Measurements from ENCODE around the gene AQP3. TPM values are rescaled to one million over a fixed set of nuclear protein-coding genes. Genes with fewer than 3 reads are reported as not detected.

Gene AQP3
- total and polyA plus RNA-seq, 12 donors, result 1.9 to 37.2 (median 10.1) TPM

DNA sequence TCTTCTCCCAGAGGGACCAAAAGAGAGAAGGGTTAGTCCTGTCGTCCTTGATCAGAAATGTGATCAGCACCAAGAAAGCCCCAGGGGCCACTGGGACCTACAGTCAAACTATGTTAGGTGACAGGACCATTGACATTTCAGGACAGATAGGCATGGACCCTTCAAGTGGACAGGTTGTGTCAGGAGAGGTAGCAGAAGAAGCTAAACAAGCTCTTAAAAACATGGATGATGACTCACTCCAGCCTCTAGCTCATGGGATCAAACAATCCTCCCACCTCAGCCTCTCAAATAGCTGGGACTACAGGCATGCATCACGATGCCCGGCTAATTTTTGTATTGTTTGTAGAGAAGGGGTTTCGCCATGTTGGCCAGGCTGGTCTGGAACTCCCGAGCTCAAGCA lies 2.3 kb upstream of the AQP3 start:
- ATAC-seq, result no peak
- 94% methylated on average over 5 of the region's 5 CpGs for WGBS, 2 donors
- Histone ChIP-seq H3K4me3 (no peak overlapping the region), H3K9me3 (no peaks in the 10 kb centered on the region), H3K36me3 (no peaks in the 10 kb centered on the region), H3K27ac (no peak overlapping the region), H3K4me1 (peaks cover 0 to 29% (median 19%) of the 10 kb centered on the region in 9 donors), H3K27me3 (peaks cover 0 to 12% (median 0%) of the 10 kb centered on the region in 7 donors)
- no peak for DNase-seq
- intact Hi-C loops (cut with DNase I), result loop anchor here in 5 of 10 donors (5.0 kb wide), 3 partner anchors 37 to 72 kb away; no protein-coding TSS in a partner anchor
- TF ChIP-seq, protein P1, sequence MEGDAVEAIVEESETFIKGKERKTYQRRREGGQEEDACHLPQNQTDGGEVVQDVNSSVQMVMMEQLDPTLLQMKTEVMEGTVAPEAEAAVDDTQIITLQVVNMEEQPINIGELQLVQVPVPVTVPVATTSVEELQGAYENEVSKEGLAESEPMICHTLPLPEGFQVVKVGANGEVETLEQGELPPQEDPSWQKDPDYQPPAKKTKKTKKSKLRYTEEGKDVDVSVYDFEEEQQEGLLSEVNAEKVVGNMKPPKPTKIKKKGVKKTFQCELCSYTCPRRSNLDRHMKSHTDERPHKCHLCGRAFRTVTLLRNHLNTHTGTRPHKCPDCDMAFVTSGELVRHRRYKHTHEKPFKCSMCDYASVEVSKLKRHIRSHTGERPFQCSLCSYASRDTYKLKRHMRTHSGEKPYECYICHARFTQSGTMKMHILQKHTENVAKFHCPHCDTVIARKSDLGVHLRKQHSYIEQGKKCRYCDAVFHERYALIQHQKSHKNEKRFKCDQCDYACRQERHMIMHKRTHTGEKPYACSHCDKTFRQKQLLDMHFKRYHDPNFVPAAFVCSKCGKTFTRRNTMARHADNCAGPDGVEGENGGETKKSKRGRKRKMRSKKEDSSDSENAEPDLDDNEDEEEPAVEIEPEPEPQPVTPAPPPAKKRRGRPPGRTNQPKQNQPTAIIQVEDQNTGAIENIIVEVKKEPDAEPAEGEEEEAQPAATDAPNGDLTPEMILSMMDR (IDR thresholded peaks at IDR 0.05), result no peak

DNA sequence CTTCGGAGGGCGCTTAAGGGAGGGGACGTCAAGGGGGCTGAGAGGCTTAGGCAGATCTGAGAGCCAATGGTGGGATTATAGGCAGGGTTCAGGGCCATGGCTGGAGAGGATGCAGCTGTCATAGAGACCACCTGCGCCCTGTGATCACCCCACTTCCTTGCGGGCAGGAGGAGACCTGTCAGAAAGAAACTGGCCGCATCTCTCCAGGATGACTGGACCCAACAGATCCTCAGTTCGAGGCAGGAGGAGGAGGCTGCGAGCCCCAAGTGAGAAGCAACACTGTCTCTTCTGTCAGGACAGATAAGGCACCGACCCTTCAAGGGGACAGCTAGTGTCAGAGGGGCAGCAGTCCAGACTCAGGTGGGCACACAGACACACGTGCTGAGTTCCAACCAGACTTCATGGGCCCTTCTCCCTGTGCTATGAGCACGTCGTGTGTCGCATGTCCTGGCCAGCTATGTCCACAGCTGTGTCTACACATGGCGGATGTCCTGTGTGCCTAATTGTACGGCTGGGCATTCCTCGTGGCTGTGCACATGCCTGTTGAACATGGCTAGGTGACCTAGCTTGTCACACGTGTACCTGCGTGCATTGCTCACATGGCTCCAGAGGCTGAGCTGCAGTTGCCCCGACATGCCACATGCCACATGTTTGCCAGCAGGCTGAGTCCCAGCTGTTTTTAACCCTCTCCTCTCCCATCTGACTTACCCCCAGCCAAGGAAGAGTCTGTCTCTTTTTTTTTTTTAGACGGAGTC lies 583 bp upstream of the AQP3 start:
- Histone ChIP-seq H3K4me1 (peaks cover 0 to 26% (median 19%) of the 10 kb centered on the region in 9 donors), H3K36me3 (peaks cover 0 to 7% (median 0%) of the 10 kb centered on the region in 9 donors), H3K27me3 (peaks cover 0 to 12% (median 0%) of the 10 kb centered on the region in 7 donors), H3K27ac (peak overlapping the region in 9 of 10 donors; percentile 49 to 80 (median 61)), H3K9me3 (no peaks in the 10 kb centered on the region), H3K4me3 (peak overlapping the region; percentile 27 to 65 (median 59))
- DNase-seq (no peak), ATAC-seq (peak in 1 of 8 donors; percentile 1)
- TF ChIP-seq, protein P1 (IDR thresholded peaks at IDR 0.05), result no peak
- WGBS, 2 donors, result 35 to 36% methylated on average over 20 of the region's 20 CpGs
- intact Hi-C loops (cut with DNase I), result loop anchor here in 4 of 10 donors (5.0 kb wide), 3 partner anchors 36 to 71 kb away; no protein-coding TSS in a partner anchor

DNA sequence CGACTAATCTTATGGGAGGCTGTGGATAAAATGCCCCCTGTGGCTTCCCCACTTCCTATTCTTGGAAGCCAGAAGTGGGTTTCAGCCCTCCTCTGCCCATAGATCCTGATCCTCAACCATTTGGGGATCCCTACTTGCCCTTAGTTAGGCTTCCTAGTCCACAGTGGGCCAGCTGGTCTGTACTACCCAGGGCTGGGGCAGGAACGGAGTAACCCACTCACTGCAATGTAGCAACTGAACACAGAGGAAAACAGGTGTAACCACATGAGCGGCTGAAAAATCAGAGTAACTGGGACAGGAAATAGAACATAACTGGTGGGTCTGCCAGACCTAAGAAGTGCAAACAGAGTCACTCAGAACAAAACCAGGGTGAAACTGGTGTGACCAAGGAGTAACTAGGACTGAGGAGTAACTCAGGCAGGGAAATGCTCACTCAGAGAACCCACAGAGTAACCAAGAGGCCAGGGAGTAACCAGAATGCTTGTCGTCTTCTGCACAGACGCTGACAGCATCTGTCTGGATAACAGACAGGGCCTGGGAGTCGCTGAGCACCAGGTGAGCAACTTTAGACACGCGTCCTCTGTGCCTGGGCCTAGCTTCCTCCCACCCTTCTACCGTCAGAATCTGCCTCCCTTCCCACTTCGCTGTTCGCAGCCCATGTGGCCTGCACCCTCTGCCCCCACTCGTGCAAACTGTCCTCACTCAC lies 1.0 kb downstream of the AQP3 start:
- TF ChIP-seq, protein P1 (IDR thresholded peaks at IDR 0.05), result no peak
- no peak for DNase-seq
- WGBS, 2 donors, result 63 to 75% methylated on average over 12 of the region's 12 CpGs
- Histone ChIP-seq H3K4me3 (peak overlapping the region in 9 of 10 donors; percentile 50 to 65 (median 61)), H3K9me3 (no peaks in the 10 kb centered on the region), H3K27ac (peak overlapping the region in 8 of 10 donors; percentile 49 to 80 (median 62)), H3K4me1 (peaks cover 0 to 25% (median 19%) of the 10 kb centered on the region in 9 donors), H3K27me3 (peaks cover 0 to 12% (median 0%) of the 10 kb centered on the region in 7 donors), H3K36me3 (peaks cover 0 to 12% (median 0%) of the 10 kb centered on the region in 9 donors)
- peak in 6 of 8 donors; percentile 9 to 54 (median 30) for ATAC-seq
- intact Hi-C loops (cut with DNase I), result loop anchor here in 4 of 10 donors (5.0 kb wide), 3 partner anchors 34 to 69 kb away; no protein-coding TSS in a partner anchor

Measured in heart right ventricle (tissue), 16 donors.